GM18870 (cell line): ENCODE measurements around the gene ADGRL3.
"Not testable (repeated sequence)": the region's sequence is repeated elsewhere in the genome, so short reads cannot be mapped to it uniquely, and the experiment has no call there.

Experiments
- ATAC-seq: cut with Tn5 transposase; IDR thresholded peaks from one replicate; pipeline ENCODE4 v1.9.1; 2021; ENCODE audit warnings: moderate library complexity; ENCODE audit not compliant: unreplicated experiment

ADGRL3 gene

DNA sequence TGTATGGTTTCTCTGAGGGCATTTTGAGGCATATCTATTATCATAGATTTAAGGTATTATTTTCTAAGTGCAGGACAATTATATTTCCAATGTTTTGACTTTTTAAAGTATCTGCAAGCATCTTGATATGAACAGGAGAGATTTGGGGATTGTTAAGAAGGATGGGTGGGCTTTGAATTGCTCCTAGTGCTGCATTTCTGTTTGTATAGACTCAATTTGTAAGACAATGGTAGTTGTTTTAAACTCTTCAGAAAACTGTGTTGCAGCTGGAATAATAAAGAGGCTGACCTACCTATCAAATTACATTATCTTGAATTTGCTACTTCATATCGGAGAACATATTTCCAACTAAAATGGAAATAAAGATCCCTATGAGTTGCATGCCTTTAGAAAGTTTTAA, 570.3 kb downstream of the ADGRL3 start:
- no peak for ATAC-seq

DNA sequence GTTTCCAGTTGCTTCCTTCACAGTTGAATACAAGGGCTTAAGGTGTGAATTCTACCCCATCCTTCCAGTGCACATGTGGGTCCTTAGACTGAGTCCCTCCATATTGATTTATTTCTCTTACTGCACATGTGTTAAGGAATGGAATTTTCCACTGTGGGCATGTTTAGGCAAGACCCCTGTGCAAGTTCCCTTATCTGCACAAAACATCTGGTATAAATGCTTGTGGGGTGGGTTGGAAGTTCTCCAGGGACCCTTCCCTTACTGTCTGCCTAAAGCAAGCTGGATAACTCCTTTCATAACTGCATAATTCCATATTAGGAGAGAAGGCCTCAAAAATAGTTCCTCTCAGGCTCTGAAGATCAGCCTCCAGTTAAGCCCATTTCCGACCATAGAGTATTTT, 570.9 kb downstream of the ADGRL3 start:
- ATAC-seq: no peak

DNA sequence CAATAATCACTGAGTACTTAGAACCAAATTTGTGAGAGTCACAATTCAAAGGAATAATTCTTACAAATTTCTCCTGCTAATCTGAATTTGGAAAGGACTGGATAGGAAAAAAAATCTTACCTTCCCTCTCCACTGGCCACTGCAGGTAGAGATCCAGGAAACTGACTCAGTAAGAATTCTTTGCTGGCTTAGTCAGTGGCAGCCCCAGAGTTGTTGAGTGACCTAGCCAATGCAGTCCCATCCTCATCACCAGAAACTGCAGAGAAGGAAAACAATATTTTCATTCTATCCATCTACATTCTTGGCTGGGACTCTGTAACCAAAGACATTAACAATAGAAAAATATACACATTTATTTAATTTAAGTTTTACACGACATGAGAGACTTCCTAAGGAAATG, 572.0 kb downstream of the ADGRL3 start:
- no peak for ATAC-seq

DNA sequence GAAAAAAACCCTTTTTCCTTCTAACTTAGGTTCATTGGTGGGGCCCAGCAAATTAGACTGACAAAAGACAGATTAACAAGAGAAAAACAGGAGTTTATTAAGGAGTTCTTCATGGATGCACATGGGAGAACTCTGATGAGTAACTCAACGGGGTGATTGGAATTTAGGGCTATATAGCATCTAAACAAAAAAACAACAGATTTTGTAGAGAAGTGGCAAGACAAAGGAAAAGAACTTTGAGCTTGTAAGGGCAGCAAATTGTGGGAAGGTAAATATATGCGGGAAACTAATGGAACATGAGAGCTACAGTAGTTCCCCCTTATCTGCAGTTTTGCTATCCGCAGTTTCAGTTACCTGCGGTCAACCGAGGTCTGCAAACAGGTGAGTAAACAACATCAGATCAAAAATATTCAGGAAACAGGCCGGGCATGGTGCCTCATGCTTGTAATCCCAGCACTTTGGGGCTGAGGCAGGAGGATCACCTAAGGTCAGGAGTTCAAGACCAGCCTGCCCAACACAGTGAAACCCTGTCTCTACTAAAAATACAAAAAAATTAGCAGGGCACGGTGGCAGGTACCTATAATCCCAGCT, 573.6 kb downstream of the ADGRL3 start:
- no peak for ATAC-seq

DNA sequence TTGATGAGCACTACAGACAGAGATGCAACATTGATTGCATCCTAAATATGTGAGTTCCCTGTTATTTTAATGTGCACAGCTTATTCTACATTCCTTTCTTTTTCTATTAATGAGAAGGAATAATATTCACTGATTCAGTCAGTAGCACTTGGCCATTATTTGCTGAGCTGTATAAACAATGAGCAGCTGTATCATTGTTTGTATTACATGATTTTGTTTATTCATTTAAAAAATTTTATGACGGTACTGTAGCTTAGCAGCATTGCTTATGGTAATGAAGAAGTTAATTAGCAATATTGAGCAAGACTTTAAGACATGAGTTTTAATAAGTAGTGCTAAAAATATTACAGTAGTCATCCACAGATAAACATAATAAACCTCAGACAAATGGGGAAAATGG, 582.0 kb downstream of the ADGRL3 start:
- no peak for ATAC-seq

DNA sequence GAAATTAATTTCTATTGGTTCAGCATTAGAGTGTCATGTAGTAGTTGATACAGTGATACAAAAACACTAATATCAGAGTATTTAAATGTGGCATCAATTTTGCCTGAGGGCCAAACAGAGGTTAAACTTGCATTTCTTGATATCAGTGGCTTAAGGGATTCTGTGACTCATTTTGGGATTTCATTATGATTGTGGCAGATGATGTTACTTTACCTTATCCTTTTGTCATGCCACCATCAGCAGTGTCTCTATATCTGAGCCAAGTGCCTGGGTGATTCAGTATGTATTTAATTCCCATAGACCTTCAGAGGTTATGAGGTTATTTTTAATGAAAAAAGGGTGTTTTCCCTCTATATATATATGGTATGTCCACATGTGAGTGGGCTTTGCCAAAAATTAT, 582.9 kb downstream of the ADGRL3 start:
- ATAC-seq: peak; percentile 96

DNA sequence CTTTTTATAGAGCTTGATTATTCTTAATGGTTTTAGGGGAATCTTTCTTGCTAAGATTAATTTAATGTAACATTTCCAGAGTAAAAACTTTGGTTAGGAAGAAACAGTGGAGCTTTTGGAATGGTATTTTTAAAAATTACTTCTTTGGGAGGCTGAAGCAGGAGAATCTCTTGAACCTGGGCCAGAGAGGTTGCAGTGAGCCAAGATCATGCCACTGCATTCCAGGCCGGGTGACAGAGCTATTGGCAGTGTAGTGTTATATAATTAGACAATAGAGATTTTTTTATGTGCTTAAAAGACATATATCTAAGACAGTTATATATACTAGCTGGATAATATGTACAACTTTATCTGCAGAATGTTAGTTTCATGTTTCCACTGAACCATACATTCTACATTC, 585.6 kb downstream of the ADGRL3 start:
- no peak for ATAC-seq

DNA sequence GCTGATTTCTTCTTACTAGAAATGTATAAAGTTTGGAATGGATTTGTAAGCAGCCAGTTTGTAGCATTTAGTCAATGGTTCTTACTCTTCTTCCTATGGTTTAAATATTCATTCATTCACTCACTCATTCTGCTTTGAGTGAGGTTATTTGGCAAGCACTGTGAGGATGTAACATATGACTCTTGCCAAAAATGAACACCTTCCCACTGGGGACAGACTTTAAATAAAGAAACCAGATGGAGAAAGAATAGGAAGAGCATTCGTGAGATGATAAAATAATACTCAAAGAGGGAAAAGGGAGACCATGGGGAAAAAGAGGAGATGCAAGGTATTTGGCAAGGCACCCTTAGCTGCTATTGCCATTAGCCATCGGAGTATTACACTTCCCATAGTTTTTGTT, 586.1 kb downstream of the ADGRL3 start:
- no peak for ATAC-seq

DNA sequence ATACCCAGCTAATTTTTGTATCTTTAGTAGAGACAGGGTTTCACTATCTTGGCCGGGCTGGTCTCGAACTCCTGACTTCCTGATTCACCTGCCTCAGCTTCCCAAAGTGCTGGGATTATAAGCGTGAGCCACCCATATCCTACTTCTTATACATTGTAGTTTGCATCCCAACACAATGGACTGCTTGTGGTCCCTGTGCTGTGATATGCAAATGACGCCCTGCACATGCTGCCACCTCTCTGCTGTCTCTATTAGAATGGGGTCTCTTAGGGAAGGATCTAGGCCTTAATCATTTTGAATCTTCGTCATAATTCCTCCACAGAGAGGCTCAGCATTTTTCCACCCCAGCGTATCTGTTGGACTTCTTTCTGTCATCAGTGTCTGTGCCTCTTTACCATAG, 595.9 kb downstream of the ADGRL3 start:
- no peak for ATAC-seq

DNA sequence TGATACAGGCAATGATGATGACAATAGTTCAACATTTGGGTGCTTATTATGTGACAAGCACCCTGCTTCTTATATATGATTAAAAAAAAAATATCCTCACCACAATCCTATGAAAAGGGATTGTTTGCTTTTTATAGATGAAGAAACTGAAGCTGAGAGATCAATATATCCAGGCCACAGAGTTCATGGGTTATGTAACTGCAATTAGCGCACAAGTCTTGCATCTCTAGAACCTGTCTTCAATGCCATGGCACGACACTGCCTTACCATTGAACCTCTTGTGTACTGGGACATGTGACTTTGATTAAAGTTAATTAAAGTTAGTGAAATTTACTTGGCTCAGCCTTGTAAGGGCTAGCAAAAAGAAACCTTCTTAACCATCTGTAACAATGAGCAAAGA, 599.7 kb downstream of the ADGRL3 start:
- no peak for ATAC-seq

DNA sequence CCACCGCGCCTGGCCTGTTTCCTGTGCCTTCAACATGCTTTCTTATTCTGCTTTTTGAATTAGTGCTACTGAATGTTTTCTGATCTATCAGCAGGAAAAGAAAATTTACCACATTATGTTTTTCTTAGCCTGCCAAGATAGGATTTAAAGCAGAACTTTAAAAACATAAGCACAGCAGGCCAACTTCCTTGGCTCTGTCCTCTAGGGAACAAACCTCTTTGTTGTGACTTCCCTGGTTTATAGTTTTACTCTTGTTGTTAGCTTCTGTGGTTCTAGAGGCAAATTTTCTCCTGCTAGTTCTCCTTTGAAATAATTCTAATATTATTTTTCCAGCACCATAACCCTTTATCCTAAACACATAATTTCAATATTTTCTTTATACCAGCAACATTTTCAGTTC, 605.1 kb downstream of the ADGRL3 start:
- ATAC-seq: no peak

DNA sequence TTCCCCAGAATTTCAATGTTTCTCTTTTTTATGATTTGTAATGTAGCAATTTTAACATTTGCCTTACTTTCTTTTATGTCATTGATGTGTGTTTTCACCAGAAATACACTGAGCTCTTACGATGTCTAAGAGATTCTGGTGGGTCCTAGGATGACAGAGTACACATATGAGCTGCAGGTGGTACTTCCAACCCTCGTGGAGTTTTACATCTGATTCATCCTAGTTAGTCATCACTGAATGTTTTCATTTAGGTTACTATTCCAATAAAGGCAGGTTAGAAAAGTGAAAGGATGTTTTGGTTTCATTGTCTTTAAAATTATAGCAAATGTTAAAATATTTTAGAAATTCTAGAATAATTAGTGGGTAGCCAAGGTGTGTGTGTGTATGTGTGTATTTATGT, 605.9 kb downstream of the ADGRL3 start:
- ATAC-seq: no peak

DNA sequence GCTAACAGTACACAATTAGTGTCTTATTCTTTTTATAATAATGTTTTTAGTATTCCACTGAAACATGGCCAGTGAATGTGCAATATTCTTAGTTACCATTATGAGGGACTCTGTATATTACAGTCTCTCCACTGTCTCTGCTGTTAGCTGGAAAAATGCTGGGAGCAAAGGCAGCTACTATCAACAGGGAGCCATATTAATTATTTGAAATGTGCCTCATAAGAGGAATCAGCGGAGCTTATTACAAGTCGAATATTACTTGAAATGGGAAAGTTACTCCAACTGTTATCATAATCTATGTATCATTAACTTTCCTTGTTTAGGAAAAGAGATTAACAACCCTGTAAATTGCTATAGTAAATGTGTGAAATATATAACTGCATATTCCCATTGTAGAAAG, 612.0 kb downstream of the ADGRL3 start:
- ATAC-seq: no peak

DNA sequence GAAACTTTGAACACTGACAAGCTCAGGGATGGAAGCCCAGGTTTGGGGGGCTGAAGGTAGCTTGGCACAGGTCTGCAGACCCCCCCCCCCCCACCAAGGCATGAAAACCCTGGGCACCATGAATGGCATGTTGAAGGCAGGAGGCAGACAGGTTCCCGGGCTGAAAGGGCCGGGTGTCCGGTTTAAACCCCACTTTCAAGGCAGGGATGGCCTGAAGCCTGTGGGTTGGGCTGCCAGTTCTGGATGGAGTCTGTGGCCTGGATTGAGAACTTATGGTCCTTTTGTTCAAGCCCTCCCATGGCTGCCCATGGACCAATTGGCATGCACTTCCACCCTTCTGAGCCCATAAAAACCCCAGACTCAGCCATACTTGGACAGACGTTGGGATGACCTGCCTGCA, 616.9 kb downstream of the ADGRL3 start:
- no peak for ATAC-seq

DNA sequence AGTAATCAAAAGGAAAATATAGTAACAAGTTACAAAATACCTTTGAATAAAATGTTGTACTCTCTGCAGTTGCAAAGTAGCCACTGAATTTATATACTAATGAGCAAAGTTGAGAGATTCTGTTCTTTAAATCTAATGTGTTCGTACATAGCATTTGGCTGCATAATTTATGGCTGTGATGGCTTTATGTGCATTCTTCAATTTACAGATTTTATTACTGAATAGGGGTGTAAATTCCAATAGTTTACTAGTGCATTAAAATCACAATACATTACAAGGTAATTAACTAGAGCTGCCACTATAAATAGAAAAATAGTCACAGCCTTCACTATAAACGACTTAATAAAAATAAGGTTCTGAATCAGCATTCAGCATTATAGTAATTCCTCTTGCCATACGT, 620.0 kb downstream of the ADGRL3 start:
- ATAC-seq: no peak

DNA sequence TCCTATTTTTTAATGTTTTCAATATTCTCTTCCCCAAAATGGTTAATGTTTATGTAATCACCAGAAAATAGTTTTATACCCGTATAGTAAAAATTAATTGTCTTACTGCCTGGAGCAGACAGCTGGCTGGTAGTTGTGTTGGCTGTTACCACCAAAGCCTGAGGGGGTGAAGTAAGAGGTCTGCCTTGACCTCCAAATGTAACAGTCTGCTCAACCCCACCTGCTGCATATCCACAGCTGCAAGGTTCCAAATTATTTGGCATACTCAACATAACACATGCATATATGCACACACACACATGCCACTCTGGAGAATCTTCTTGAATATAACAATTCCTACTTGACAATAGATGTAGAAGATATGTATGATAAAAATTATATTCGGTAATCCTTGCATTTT, 624.3 kb downstream of the ADGRL3 start:
- ATAC-seq: no peak

DNA sequence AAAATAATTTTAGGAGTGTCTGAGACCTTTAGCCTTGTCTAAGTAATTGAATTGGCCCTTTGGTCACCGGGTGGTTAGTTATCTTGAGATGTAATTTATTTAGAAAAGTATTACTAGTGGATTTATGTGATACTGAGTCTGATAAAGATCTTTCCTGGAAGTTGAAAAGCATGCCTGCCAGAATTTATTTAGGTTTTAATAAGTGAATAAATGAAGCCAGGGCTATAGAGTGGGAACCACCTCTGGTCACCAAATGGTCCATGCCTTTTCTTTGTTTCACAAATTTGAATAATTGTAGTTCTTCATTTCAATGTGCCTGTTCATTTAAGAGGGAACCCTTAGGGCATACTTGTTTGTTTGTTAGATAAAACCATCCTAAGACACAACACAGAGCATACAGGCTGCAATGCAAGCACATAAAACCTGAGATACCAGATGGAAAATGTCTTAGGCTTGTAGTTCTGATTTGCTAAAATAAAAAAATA, 627.8 kb downstream of the ADGRL3 start:
- ATAC-seq: no peak

DNA sequence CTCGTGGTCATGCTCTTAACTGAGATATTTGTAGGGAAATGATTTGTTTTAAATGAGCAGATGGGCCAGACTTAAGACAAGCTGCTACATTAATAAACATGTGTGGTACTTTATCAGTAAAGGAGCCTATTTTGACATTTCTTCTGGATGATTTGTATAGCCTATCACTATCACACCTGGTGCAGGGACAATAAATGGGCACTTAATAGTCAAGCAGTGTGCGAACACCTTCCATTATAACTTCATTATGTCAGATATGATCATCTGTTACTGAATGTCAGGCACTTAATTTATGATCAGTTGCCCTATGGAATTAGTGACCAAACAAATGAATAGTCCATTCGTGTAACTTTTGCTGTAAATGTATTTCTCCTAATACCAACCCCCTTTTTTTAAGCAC, 628.8 kb downstream of the ADGRL3 start:
- ATAC-seq: no peak

DNA sequence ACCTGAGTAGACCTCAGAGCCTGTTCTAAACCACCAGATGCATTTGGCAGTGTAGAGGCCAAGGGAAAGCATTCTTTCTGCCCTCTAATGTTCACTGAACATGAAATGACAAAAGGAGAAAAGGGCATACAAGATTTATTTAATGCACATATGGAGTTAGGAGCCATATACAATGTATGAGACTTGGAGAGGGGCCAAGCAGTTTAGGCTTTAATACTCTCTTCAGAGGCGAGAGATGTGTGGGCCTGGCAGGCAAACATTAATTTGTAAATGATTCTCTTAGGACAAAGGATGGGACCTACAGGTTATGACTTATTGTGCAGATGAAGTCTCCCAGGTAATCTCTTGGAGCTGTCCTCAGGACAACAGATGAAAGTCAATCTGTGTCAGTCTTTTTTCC, 631.9 kb downstream of the ADGRL3 start:
- ATAC-seq: no peak

DNA sequence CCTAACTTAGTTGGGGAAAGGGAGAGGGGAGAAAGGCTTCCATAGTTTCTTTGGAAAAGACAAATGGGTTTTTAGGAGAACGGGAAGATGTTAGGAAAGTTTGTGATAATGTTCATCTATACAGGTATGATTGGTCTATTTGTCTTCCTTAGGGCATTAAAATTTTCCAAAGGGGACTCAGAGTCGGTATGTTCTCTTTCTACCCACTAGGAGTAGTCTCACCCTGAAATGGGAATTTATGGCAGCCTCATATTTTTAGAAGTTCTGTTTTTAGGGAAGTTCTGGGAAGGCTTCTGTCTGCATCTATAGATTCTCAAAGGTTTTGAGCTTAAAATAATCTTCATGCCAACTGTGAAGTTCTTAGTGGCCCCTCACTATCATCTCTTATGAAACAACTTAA, 637.3 kb downstream of the ADGRL3 start:
- no peak for ATAC-seq

DNA sequence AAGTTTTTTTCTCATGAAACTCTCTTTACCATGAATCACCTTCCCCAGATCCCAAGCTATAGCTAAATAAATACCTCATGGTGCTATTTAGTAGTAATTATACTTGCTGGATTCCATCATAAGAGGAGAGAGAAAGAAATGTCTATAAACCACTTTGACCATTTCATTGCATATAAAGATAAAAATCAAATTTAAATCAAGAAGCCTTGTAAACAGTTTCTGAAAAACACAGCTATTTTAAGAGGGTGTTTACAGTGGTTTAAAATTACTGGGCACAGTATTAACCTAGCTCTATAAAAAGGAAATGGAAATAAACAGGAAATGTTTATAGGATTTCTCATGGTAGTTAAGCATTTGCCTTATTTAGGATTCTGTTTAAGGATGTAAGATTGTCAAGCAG, 637.9 kb downstream of the ADGRL3 start:
- ATAC-seq: no peak

DNA sequence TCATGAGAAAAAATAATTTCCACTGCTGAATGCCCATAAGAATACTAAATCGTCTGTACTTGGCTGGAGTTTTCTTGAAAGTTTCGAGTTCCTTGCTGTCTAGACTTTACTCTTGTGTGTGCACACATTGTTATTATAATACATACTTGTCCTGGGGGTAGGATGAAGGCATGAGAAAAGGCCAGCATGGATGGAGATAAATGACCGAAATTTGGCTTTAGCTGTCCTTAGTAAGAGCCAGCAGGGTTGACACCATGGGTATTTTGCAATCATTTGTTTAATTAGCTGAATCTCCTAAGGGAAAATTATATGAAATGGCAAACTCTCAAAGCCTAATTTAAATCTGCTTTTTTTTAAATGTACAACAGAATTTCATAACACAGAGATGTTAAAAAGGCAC, 641.6 kb downstream of the ADGRL3 start:
- no peak for ATAC-seq

DNA sequence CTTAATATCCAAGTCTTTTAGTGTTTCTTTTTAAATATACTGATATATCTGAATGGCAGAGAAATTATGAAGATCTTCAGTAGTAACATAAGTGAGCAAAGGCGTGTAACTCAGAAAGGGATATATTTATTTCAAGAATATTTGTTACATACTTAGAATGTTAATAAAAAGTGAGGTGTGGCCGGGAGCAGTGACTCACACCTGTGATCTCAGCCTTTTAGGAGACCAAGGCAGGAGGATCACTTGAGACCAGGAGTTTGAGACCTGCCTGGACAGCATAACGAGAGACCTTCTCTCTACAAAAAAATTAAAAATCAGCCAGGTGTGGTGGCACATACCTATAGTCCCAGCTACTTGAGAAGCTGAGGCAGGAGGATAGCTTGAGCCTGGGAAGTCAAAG, 651.0 kb downstream of the ADGRL3 start:
- ATAC-seq: no peak

DNA sequence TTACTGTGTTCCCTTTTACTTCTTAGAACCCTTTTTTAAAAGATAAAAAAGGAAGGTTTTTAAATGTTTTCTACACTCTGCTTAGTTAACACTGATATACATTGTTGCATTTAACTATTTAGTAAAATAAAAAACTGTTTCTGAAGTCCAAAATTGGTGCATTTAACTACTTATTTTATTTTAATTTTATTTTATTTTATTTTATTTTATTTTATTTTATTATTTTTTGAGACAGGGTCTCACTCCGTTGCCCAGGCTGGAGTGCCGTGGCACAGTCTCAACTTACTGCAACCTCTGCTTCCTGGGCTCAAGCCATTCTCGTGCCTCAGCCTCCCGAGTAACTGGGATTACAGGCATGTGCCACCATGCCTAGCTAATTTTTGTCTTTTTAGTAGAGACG, 652.0 kb downstream of the ADGRL3 start:
- not testable (repeated sequence) for ATAC-seq
